Neural progenitor cell (in vitro differentiated cells): ENCODE results near the gene DNAJB2. TPM values are rescaled to one million over a fixed set of nuclear protein-coding genes. Genes with fewer than 3 reads are reported as not detected.
A peak's percentile ranks its signal among the peaks of the same experiment; 100 is the strongest.

Source experiments
- DNase-seq: peaks from one replicate; pipeline ENCODE4 v3.0.0-alpha.2; 2016; ENCODE audit warnings: low spot score
- H2AFZ ChIP-seq: fragments of 200-600 bp; sonication (generic); replicated peaks from 2 replicates; pipeline ENCODE4 v1.6.1; 2016; ENCODE audit warnings: antibody characterized with exemption
- H3F3A ChIP-seq: fragments of 200-600 bp; sonication (generic); 2 replicates; pipeline ENCODE4 v1.6.1; 2016; ENCODE audit warnings: antibody characterized with exemption, low read depth
- H3K27ac ChIP-seq: fragments of 200-600 bp; sonication (generic); 2 replicates; pipeline ENCODE4 v1.5.1; 2016; ENCODE audit warnings: mild to moderate bottlenecking
- H3K27me3 ChIP-seq: fragments of 200-600 bp; sonication (generic); 2 replicates; pipeline ENCODE4 v1.6.1; 2016; ENCODE audit warnings: mild to moderate bottlenecking, moderate library complexity
- H3K36me3 ChIP-seq: fragments of 200-600 bp; sonication (generic); 2 replicates; pipeline ENCODE4 v1.5.1; 2016
- H3K4me1 ChIP-seq: fragments of 200-600 bp; sonication (generic); 2 replicates; pipeline ENCODE4 v1.6.1; 2016; ENCODE audit warnings: mixed run types
- H3K4me2 ChIP-seq: fragments of 200-600 bp; sonication (generic); 2 replicates; pipeline ENCODE4 v1.6.1; 2016
- H3K4me3 ChIP-seq: fragments of 200-600 bp; sonication (generic); 2 replicates; pipeline ENCODE4 v1.5.1; 2016
- H3K79me2 ChIP-seq: fragments of 200-600 bp; sonication (generic); 2 replicates; pipeline ENCODE4 v1.6.1; 2016; ENCODE audit warnings: low read depth
- H3K9ac ChIP-seq: fragments of 200-600 bp; sonication (generic); 2 replicates; pipeline ENCODE4 v1.6.1; 2016
- H3K9me3 ChIP-seq: fragments of 200-600 bp; sonication (generic); 2 replicates; pipeline ENCODE4 v1.5.1; 2016; ENCODE audit warnings: low read depth
- H4K20me1 ChIP-seq: fragments of 200-600 bp; sonication (generic); 2 replicates; pipeline ENCODE4 v1.6.1; 2016; ENCODE audit warnings: low read depth
- H3K27ac Mint-ChIP-seq: 3 replicates; pipeline ENCODE4 v1.8.0; 2021; ENCODE audit warnings: mixed read lengths
- H3K27me3 Mint-ChIP-seq: 2 replicates; pipeline ENCODE4 v1.8.0; 2022; ENCODE audit warnings: low read depth, mild to moderate bottlenecking, inconsistent platforms, moderate library complexity, mixed read lengths; ENCODE audit not compliant: insufficient read depth
- H3K36me3 Mint-ChIP-seq: 3 replicates; pipeline ENCODE4 v1.8.0; 2021; ENCODE audit warnings: mixed read lengths
- H3K4me1 Mint-ChIP-seq: 3 replicates; pipeline ENCODE4 v1.8.0; 2021; ENCODE audit warnings: mixed read lengths
- H3K4me3 Mint-ChIP-seq: 3 replicates; pipeline ENCODE4 v1.8.0; 2021; ENCODE audit warnings: mild to moderate bottlenecking, moderate library complexity, mixed read lengths
- H3K9me3 Mint-ChIP-seq: 3 replicates; pipeline ENCODE4 v1.8.0; 2020; ENCODE audit warnings: mixed read lengths
- CTCF ChIP-seq: fragments of 200-600 bp; sonication (generic); IDR thresholded peaks from 2 replicates; pipeline ENCODE4 v1.5.1; 2017; ENCODE audit warnings: antibody characterized with exemption, mild to moderate bottlenecking
- EZH2 ChIP-seq: fragments of 200-600 bp; sonication (generic); IDR thresholded peaks from 2 replicates; pipeline ENCODE4 v1.6.1; 2017; ENCODE audit warnings: antibody characterized with exemption, mild to moderate bottlenecking, moderate library complexity
- EZH2phosphoT487 ChIP-seq: fragments of 200-600 bp; sonication (generic); IDR thresholded peaks from 2 replicates; pipeline ENCODE4 v1.6.1; 2017; ENCODE audit warnings: antibody characterized with exemption
- total RNA-seq: library from RNA; depleted of rRNA; stranded (reverse); fragments of >200 nt; gene quantifications from 2 replicates; pipeline ENCODE4 v1.2.3, GENCODE V29; 2015; ENCODE audit warnings: low replicate concordance

The DNAJB2 gene
- total RNA-seq, 1 donor from 2014 or later = 35.0 TPM

GRCh38 chr2:219298759-219299371, 19.7 kb downstream of the DNAJB2 start:
- Histone ChIP-seq H3K4me2 (peak overlapping the region; percentile 50), H3F3A (peaks cover 6% of the 10 kb centered on the region), H3K27ac (no peak overlapping the region), H3K9me3 (no peaks in the 10 kb centered on the region), H3K9ac (no peak overlapping the region), H3K79me2 (no peaks in the 10 kb centered on the region), H3K4me3 (no peak overlapping the region), H2AFZ (peak overlapping the region; percentile 83), H3K36me3 (no peaks in the 10 kb centered on the region), H4K20me1 (no peaks in the 10 kb centered on the region), H3K4me1 (peaks cover 25% of the 10 kb centered on the region), H3K27me3 (peaks cover 54% of the 10 kb centered on the region)
- H3K27me3 Mint-ChIP-seq = peaks cover 11% of the 10 kb centered on the region
- no peaks in the 10 kb centered on the region for H3K36me3 Mint-ChIP-seq
- no peaks in the 10 kb centered on the region for H3K9me3 Mint-ChIP-seq
- H3K4me3 Mint-ChIP-seq = peak overlapping the region; percentile 64
- H3K4me1 Mint-ChIP-seq = peaks cover 31% of the 10 kb centered on the region
- TF ChIP-seq CTCF = peak; percentile 94
- peak; percentile 53 for TF ChIP-seq EZH2
- no peak for TF ChIP-seq EZH2phosphoT487
- DNase-seq = peak; percentile 81
- H3K27ac Mint-ChIP-seq = no peak overlapping the region

- no peak for DNase-seq
- H3K9me3 Mint-ChIP-seq = no peaks in the 10 kb centered on the region
- TF ChIP-seq CTCF (no peak), EZH2phosphoT487 (no peak), EZH2 (no peak)
- H3K4me2 ChIP-seq = peak overlapping the region; percentile 50
- peaks cover 26% of the 10 kb centered on the region for H3K4me1 Mint-ChIP-seq
- H3K9me3 ChIP-seq = no peaks in the 10 kb centered on the region
- no peak overlapping the region for H3K27ac ChIP-seq
- no peak overlapping the region for H2AFZ ChIP-seq
- peaks cover 55% of the 10 kb centered on the region for H3K27me3 ChIP-seq
- peaks cover 6% of the 10 kb centered on the region for H3F3A ChIP-seq
- H3K36me3 Mint-ChIP-seq = no peaks in the 10 kb centered on the region
- H4K20me1 ChIP-seq = no peaks in the 10 kb centered on the region
- H3K9ac ChIP-seq = no peak overlapping the region
- H3K27ac Mint-ChIP-seq = no peak overlapping the region
- H3K4me3 Mint-ChIP-seq = peak overlapping the region; percentile 64
- no peak overlapping the region for H3K4me3 ChIP-seq
- no peaks in the 10 kb centered on the region for H3K79me2 ChIP-seq
- peaks cover 21% of the 10 kb centered on the region for H3K4me1 ChIP-seq
- H3K36me3 ChIP-seq = no peaks in the 10 kb centered on the region
- H3K27me3 Mint-ChIP-seq = peaks cover 11% of the 10 kb centered on the region
Measured at GRCh38 chr2:219299372-219299760, 20.2 kb downstream of the DNAJB2 start.

- Histone ChIP-seq H3K27me3 (peaks cover 60% of the 10 kb centered on the region), H3K79me2 (no peaks in the 10 kb centered on the region)
- peaks cover 15% of the 10 kb centered on the region for H3K27me3 Mint-ChIP-seq
Measured at GRCh38 chr2:219300022-219300421, 20.9 kb downstream of the DNAJB2 start.

More at GRCh38 chr2:219300022-219300421, 20.9 kb downstream of the DNAJB2 start:
- no peak overlapping the region for H3K27ac ChIP-seq
- H3K9ac ChIP-seq = no peak overlapping the region
- H4K20me1 ChIP-seq = no peaks in the 10 kb centered on the region
- Mint-ChIP-seq H3K9me3 (no peaks in the 10 kb centered on the region), H3K4me3 (no peak overlapping the region), H3K27ac (no peak overlapping the region), H3K4me1 (peaks cover 25% of the 10 kb centered on the region), H3K36me3 (no peaks in the 10 kb centered on the region)
- TF ChIP-seq EZH2phosphoT487 = no peak
- TF ChIP-seq CTCF = no peak
- no peak for TF ChIP-seq EZH2
- no peaks in the 10 kb centered on the region for H3K9me3 ChIP-seq
- H3F3A ChIP-seq = peaks cover 6% of the 10 kb centered on the region
- no peaks in the 10 kb centered on the region for H3K36me3 ChIP-seq
- H2AFZ ChIP-seq = peak overlapping the region; percentile 54
- H3K4me2 ChIP-seq = peak overlapping the region; percentile 68
- peak; percentile 40 for DNase-seq
- peak overlapping the region; percentile 21 for H3K4me3 ChIP-seq
- peaks cover 21% of the 10 kb centered on the region for H3K4me1 ChIP-seq
